Kidney (tissue), 14 donors: ENCODE data around the gene PGAM2. TPM values are rescaled to one million over a fixed set of nuclear protein-coding genes. Genes with fewer than 3 reads are reported as not detected.
A peak's percentile ranks its signal among the peaks of the same experiment; 100 is the strongest.
"Not testable (repeated sequence)": the region's sequence is repeated elsewhere in the genome, so short reads cannot be mapped to it uniquely, and the experiment has no call there.

Experiments used
- DNase-seq, 5 donors: peaks; one replicate each; pipeline ENCODE4 v3.0.0-alpha.2; 2013 to 2020
- FAIRE-seq: peaks from 2 replicates; lab custom pipeline; 2012; peaks lifted over from hg19 to GRCh38; lab: Jason Lieb, UNC
- H3K27ac ChIP-seq, 2 donors: one replicate each; pipeline ENCODE4 v1.7.0; 2013; ENCODE audit warnings: low read depth in 2 of 2, low read length in 2 of 2, inconsistent platforms in 1 of 2
- H3K27me3 ChIP-seq: one replicate; pipeline ENCODE4 v1.7.1; 2013; ENCODE audit warnings: low read length, inconsistent platforms; ENCODE audit not compliant: control insufficient read depth, insufficient read depth
- H3K36me3 ChIP-seq, 3 donors: one replicate each; pipeline versions ENCODE4 v1.7.0 to v1.7.1; 2013; ENCODE audit warnings: low read length in 3 of 3, control low read depth in 1 of 3, inconsistent platforms in 1 of 3; ENCODE audit not compliant: insufficient read depth in 3 of 3, control insufficient read depth in 2 of 3
- H3K4me1 ChIP-seq, 3 donors: one replicate each; pipeline versions ENCODE4 v1.7.0 to v1.7.1; 2013; ENCODE audit warnings: low read length in 3 of 3, inconsistent platforms in 1 of 3, low read depth in 1 of 3; ENCODE audit not compliant: control insufficient read depth in 2 of 3, insufficient read depth in 2 of 3
- H3K4me3 ChIP-seq, 3 donors: one replicate each; pipeline versions ENCODE4 v1.7.0 to v1.8.1; 2013; ENCODE audit warnings: low read length in 3 of 3, control low read depth in 1 of 3, inconsistent platforms in 1 of 3
- H3K9ac ChIP-seq, 3 donors: one replicate each; pipeline versions ENCODE4 v1.7.0 to v1.7.1; 2013; ENCODE audit warnings: low read length in 3 of 3, control low read depth in 1 of 3, inconsistent platforms in 1 of 3
- H3K9me3 ChIP-seq, 3 donors: one replicate each; pipeline versions ENCODE4 v1.7.0 to v1.7.1; 2013; ENCODE audit warnings: low read length in 3 of 3, control low read depth in 1 of 3, inconsistent platforms in 1 of 3; ENCODE audit not compliant: control insufficient read depth in 2 of 3, insufficient read depth in 1 of 3
- intact Hi-C: fragments of 100-400 bp; cut with DNase I; formaldehyde crosslinking; loops from one replicate; pipeline ENCODE4 v1.11.1; 2022
- microRNA-seq: library from miRNA; unstranded; fragments of <30 nt; microRNA quantifications from one replicate; pipeline ENCODE4 v1.2.0, GENCODE V29; 2020
- polyA plus RNA-seq: library from polyadenylated mRNA; stranded (reverse); fragments of 350-450 nt; fragmentation: Illumina TruSeq; extraction: RNeasy Lipid Tissue Mini Kit (QIAGEN cat#74804); gene quantifications from one replicate; pipeline ENCODE4 v1.2.3, GENCODE V29; 2014; ENCODE audit warnings: low read depth, low replicate concordance; ENCODE audit not compliant: insufficient read depth
- total RNA-seq: library from RNA; stranded (reverse); fragmentation: NEBNext Ultra II Directional; extraction: Animal tissue kit (Norgen Biotek cat#: 25700); gene quantifications from one replicate; pipeline ENCODE4 v1.2.1, GENCODE V29; 2021
- TF ChIP-seq, protein P1 (sequence below): IDR thresholded peaks from 3 replicates; pipeline ENCODE4 v1.5.1; 2012; ENCODE audit warnings: mild to moderate bottlenecking, moderate library complexity, borderline replicate concordance; ENCODE audit not compliant: insufficient read depth; ENCODE audit errors: extremely low read depth
- donor health status: control.
- donor health status: control.
- donor health status: control.
- donor health status: control.
- donor health status: control.
- donor health status: DM: yes; HTN: yes; CAD: no.
- donor health status: Normal renal cell carcinoma (clear cell type).

Gene PGAM2
- total and polyA plus RNA-seq, 2 donors from 2014 or later: 2.1 to 37.7 TPM

DNA sequence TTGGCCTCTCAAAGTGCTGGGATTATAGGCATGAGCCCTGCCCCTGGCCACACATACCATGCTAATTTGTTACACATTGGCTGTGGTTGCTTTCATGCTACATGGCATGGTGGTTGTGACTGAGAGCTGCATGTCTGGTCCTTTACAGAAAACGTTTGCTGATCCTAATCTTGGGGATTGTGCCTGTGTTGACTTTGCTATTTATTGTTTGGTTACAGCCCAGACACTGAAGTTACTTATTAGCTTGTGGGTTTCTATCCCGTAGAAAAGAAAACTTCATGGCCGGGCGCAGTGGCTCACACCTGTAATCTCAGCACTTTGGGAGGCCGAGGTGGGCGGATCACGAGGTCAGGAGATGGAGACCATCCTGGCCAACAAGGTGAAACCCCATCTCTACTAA is 43.3 kb downstream of the PGAM2 start:
- FAIRE-seq, intact Hi-C loops, H3K9me3 ChIP-seq, DNase-seq, H3K4me3 ChIP-seq, H3K36me3 ChIP-seq, H3K27me3 ChIP-seq, H3K27ac ChIP-seq, H3K9ac ChIP-seq, H3K4me1 ChIP-seq: not testable (repeated sequence)

DNA sequence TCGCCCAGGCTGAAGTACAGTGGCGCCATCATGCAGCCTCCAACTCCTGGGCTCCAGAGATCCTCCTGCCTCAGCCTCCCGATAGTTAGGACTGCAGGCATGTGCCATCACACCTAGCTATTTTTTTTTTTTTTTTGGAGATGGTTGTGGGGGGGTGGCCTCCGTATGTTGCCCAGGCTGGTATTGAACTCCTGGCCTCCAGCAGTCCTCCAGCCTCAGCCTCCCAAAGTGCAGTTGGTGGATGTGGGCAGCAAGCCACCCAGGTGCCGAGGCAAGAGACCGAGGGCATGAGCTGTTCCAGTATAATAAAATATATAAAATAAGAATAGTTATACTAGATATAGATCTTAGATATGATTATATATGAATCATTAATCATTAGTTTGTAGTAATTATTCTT is 45.5 kb downstream of the PGAM2 start:
- H3K36me3 ChIP-seq, H3K27ac ChIP-seq, H3K9me3 ChIP-seq, H3K4me3 ChIP-seq, H3K27me3 ChIP-seq, H3K4me1 ChIP-seq, H3K9ac ChIP-seq, FAIRE-seq, intact Hi-C loops: not testable (repeated sequence)
- peak in 1 of 5 donors; percentile 62 for DNase-seq

DNA sequence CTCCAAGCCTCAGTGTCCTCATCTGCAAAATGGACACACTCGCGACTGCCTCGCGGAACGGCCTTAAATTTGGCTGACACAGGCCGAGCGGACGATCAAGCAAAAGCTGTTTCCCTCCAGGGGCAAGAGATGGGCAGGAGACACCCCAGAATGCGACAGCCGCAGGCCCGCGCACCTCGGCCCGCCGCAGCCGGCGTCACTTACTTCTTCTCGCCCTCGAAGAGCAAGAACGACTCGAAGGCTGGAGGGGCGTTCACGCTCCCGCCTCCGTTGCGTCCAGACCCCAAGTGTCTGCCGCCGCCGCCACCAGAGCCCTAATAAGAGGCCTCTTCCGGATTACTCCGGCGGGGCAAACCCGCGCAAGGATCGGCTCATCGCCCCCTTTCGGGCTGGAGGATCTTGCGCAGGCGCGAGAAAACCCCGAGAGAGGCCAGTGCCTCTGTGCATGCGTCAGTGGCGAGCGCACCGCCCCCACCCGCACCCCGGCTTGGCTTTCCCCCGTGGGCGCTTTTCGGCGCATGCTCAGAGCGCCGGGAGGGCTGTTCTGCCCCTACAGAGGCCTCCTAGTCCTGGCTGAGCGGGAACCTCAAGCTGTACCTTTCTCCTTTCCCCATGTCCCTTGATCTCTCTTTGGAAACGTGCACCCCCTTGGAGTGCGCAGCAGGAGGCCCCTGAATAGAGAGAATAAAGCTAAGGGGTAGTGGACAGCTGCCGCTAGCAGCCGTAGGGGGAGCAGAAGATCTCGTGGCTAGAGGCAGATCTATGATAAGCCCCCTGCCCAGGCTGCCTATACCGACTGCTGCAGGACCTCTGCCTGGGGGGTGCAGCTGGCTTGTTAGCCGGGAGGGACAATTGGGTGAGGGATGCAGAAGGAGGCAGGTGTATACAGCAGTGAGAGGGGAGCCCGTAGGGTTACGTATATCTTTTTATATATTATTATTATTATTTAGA is 46.2 kb downstream of the PGAM2 start:
- H3K36me3 ChIP-seq, H3K9me3 ChIP-seq, intact Hi-C loops, FAIRE-seq, H3K27me3 ChIP-seq, H3K4me1 ChIP-seq: not testable (repeated sequence)
- TF ChIP-seq, protein P1, sequence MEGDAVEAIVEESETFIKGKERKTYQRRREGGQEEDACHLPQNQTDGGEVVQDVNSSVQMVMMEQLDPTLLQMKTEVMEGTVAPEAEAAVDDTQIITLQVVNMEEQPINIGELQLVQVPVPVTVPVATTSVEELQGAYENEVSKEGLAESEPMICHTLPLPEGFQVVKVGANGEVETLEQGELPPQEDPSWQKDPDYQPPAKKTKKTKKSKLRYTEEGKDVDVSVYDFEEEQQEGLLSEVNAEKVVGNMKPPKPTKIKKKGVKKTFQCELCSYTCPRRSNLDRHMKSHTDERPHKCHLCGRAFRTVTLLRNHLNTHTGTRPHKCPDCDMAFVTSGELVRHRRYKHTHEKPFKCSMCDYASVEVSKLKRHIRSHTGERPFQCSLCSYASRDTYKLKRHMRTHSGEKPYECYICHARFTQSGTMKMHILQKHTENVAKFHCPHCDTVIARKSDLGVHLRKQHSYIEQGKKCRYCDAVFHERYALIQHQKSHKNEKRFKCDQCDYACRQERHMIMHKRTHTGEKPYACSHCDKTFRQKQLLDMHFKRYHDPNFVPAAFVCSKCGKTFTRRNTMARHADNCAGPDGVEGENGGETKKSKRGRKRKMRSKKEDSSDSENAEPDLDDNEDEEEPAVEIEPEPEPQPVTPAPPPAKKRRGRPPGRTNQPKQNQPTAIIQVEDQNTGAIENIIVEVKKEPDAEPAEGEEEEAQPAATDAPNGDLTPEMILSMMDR: peak; percentile 58
- Histone ChIP-seq H3K27ac (peak overlapping the region in 1 of 2 donors; percentile 17), H3K9ac (peak overlapping the region; percentile 57 to 73 (median 71)), H3K4me3 (peak overlapping the region; percentile 70 to 79 (median 76))
- DNase-seq: peak; percentile 98 to 99 (median 99)

DNA sequence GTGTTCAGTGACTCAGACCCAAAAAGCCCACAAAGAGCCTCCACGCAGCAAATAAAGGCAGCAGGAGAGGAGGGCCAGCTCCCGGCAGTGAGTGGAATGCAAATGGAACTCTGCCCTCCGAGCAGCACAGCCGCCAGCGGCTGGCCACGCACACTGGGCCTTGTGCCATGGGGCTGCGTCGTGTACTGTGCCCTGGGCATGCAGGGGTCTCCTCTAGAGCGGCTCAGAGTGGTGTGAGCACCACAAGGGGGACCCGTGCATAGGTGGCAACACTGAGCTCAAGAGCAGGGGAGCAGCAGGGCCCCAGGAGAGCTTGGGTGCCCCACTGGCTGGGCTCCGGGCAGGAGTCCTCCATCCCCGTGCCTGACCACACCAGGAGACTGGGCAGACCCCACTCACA is 50.3 kb downstream of the PGAM2 start:
- H3K27ac ChIP-seq, H3K9me3 ChIP-seq, H3K27me3 ChIP-seq, H3K9ac ChIP-seq, intact Hi-C loops, H3K4me1 ChIP-seq, DNase-seq, H3K4me3 ChIP-seq, H3K36me3 ChIP-seq, FAIRE-seq: not testable (repeated sequence)

Small RNAs within 50 kb of the gene (microRNA-seq; reads per million reads assigned to microRNA genes)
- gene MIR6837 (not detected), gene MIR6838 (not detected)

Other genes starting within 250 kb of the PGAM2 start
- 71.2 TPM for gene MRPS24, start 196.1 kb downstream of the PGAM2 start, total RNA-seq
- gene MRPS24, start 196.1 kb downstream of the PGAM2 start, polyA plus RNA-seq: 276 TPM
- gene URGCP, start 159.0 kb downstream of the PGAM2 start, total RNA-seq: 41.0 TPM
- 32.9 TPM for gene URGCP, start 159.0 kb downstream of the PGAM2 start, polyA plus RNA-seq
- gene UBE2D4, start 139.1 kb downstream of the PGAM2 start, total RNA-seq: 21.4 TPM
- gene UBE2D4, start 139.1 kb downstream of the PGAM2 start, polyA plus RNA-seq: 27.8 TPM
- gene SPDYE1, start 67.7 kb downstream of the PGAM2 start, total RNA-seq: not detected
- not detected for gene SPDYE1, start 67.7 kb downstream of the PGAM2 start, polyA plus RNA-seq
- gene DBNL, start 20.9 kb downstream of the PGAM2 start, total RNA-seq: 103 TPM
- gene DBNL, start 20.9 kb downstream of the PGAM2 start, polyA plus RNA-seq: 85.9 TPM
- gene POLM, start 17.0 kb upstream of the PGAM2 start, total RNA-seq: 41.4 TPM
- 16.3 TPM for gene POLM, start 17.0 kb upstream of the PGAM2 start, polyA plus RNA-seq
- 164 TPM for gene AEBP1, start 38.8 kb upstream of the PGAM2 start, total RNA-seq
- gene AEBP1, start 38.8 kb upstream of the PGAM2 start, polyA plus RNA-seq: 89.4 TPM
- gene POLD2, start 58.0 kb upstream of the PGAM2 start, total RNA-seq: 60.0 TPM
- 119 TPM for gene POLD2, start 58.0 kb upstream of the PGAM2 start, polyA plus RNA-seq
- gene MYL7, start 75.8 kb upstream of the PGAM2 start, total RNA-seq: not detected
- gene MYL7, start 75.8 kb upstream of the PGAM2 start, polyA plus RNA-seq: not detected
- gene GCK, start 123.9 kb upstream of the PGAM2 start, total RNA-seq: 0.25 TPM
- gene GCK, start 123.9 kb upstream of the PGAM2 start, polyA plus RNA-seq: 1.0 TPM
- 60.2 TPM for gene YKT6, start 135.4 kb upstream of the PGAM2 start, total RNA-seq
- 53.2 TPM for gene YKT6, start 135.4 kb upstream of the PGAM2 start, polyA plus RNA-seq